K562 (cell line): ENCODE data around the gene PHOX2A. TPM values are rescaled to one million over a fixed set of nuclear protein-coding genes. Genes with fewer than 3 reads are reported as not detected.
A peak's percentile ranks its signal among the peaks of the same experiment; 100 is the strongest.

ENCODE experiments used
- ATF1 ChIP-seq, 2 experiments: fragments of 450-650 bp in 1 of 2; IDR thresholded peaks; 2 replicates each; pipeline ENCODE4 v1.6.1; 2016; ENCODE audit warnings: missing compliant biosample characterization in 1 of 2, missing genetic modification characterization in 1 of 2
- FIP1L1 ChIP-seq: fragments of 200-400 bp; formaldehyde crosslinking; IDR thresholded peaks from 2 replicates; pipeline ENCODE4 v1.6.1; 2018; ENCODE audit warnings: mild to moderate bottlenecking, low read depth, low read length; ENCODE audit not compliant: poor library complexity, severe bottlenecking
- RBM15 ChIP-seq: fragments of 200-400 bp; formaldehyde crosslinking; IDR thresholded peaks from 2 replicates; pipeline ENCODE4 v1.6.1; 2018; ENCODE audit warnings: mild to moderate bottlenecking, low read length, moderate library complexity; ENCODE audit not compliant: insufficient read depth
- ZBTB8A ChIP-seq: fragments of 450-650 bp; IDR thresholded peaks from 2 replicates; pipeline ENCODE4 v1.6.1; 2018; ENCODE audit warnings: mild to moderate bottlenecking, moderate library complexity; ENCODE audit not compliant: partially characterized antibody
- ZNF280A ChIP-seq: fragments of 450-650 bp; IDR thresholded peaks from 2 replicates; pipeline ENCODE4 v1.6.1; 2018; ENCODE audit warnings: mild to moderate bottlenecking, low read depth; ENCODE audit not compliant: partially characterized antibody
- ZNF778 ChIP-seq: fragments of 450-650 bp; formaldehyde crosslinking; IDR thresholded peaks from 2 replicates; pipeline ENCODE4 v1.4.0; 2020; ENCODE audit warnings: mild to moderate bottlenecking, moderate library complexity
- polyA plus RNA-seq, 8 experiments: library from polyadenylated mRNA; depleted of rRNA in 4 of 8; stranded (reverse) in 5 of 8; unstranded in 3 of 8; fragments of >200 nt; fragmentation: Nextera tagmentation in 2 of 8; fragmentation: Illumina TruSeq in 1 of 8; extraction: Ambion mirVana in 2 of 8; extraction: Trizol in 1 of 8; gene quantifications; 2 replicates each; pipeline versions ENCODE4 v1.2.1 to v1.2.3, GENCODE V29; 2011 to 2014; ENCODE audit warnings: inconsistent platforms in 1 of 8, missing spikeins in 1 of 8
- total RNA-seq, 7 experiments: library from RNA; depleted of rRNA in 6 of 7; stranded (reverse); fragments of >200 nt in 6 of 7; fragmentation: Illumina TruSeq in 2 of 7; extraction: Trizol in 2 of 7; gene quantifications; 2 replicates each; pipeline versions ENCODE4 v1.2.1 to v1.2.3, GENCODE V29; 2011 to 2021; ENCODE audit warnings: low replicate concordance in 1 of 7
- TF ChIP-seq, protein P1 (sequence below): sonication (generic); formaldehyde crosslinking; IDR thresholded peaks from 2 replicates; pipeline ENCODE4 v1.8.0; 2022; ENCODE audit warnings: missing genetic modification reagents, mild to moderate bottlenecking, moderate library complexity, borderline replicate concordance
- TF ChIP-seq, protein P2 (sequence below): fragments of 450-650 bp; IDR thresholded peaks from 2 replicates; pipeline ENCODE4 v1.6.1; 2016; ENCODE audit warnings: mild to moderate bottlenecking, moderate library complexity
- TF ChIP-seq, protein P3 (sequence below): sonication (generic); formaldehyde crosslinking; IDR thresholded peaks from 2 replicates; pipeline ENCODE4 v1.8.1; 2022; ENCODE audit warnings: missing genetic modification reagents

The PHOX2A gene
- total and polyA plus RNA-seq, 9 of the 15 experiments (the other 6 are each of a cell fraction or from before 2014, with no cell fraction given), result not detected

DNA sequence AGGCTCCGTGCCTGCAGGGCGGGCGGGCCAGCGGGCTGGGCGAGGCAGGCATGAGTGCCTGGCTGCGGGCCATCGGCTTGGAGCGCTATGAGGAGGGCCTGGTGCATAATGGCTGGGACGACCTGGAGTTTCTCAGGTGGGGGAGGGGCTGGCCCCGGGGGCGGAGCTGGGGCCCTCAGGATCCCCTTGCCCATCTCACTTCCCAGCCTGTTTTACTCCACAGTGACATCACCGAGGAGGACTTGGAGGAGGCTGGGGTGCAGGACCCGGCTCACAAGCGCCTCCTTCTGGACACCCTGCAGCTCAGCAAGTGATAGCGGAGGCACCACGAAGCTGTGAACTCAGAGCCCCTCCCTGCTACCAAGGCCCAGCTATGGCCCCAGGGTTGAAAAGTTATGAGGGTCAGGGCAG is 5.9 kb downstream of the PHOX2A start (continued):
- TF ChIP-seq, protein P1, sequence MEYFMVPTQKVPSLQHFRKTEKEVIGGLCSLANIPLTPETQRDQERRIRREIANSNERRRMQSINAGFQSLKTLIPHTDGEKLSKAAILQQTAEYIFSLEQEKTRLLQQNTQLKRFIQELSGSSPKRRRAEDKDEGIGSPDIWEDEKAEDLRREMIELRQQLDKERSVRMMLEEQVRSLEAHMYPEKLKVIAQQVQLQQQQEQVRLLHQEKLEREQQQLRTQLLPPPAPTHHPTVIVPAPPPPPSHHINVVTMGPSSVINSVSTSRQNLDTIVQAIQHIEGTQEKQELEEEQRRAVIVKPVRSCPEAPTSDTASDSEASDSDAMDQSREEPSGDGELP (CRISPR knock-in tag), result peak; percentile 45; the same call in 1 of the 2 replicates
- TF ChIP-seq ZNF280A (no peak), FIP1L1 (no peak), ZBTB8A (no peak), ATF1 (CRISPR knock-in tag; IDR thresholded peaks at IDR 0.05) (no peak), ATF1 (tag; IDR thresholded peaks at IDR 0.05) (no peak), ZNF778 (CRISPR knock-in tag) (no peak), RBM15 (no peak)
- TF ChIP-seq, protein P2, sequence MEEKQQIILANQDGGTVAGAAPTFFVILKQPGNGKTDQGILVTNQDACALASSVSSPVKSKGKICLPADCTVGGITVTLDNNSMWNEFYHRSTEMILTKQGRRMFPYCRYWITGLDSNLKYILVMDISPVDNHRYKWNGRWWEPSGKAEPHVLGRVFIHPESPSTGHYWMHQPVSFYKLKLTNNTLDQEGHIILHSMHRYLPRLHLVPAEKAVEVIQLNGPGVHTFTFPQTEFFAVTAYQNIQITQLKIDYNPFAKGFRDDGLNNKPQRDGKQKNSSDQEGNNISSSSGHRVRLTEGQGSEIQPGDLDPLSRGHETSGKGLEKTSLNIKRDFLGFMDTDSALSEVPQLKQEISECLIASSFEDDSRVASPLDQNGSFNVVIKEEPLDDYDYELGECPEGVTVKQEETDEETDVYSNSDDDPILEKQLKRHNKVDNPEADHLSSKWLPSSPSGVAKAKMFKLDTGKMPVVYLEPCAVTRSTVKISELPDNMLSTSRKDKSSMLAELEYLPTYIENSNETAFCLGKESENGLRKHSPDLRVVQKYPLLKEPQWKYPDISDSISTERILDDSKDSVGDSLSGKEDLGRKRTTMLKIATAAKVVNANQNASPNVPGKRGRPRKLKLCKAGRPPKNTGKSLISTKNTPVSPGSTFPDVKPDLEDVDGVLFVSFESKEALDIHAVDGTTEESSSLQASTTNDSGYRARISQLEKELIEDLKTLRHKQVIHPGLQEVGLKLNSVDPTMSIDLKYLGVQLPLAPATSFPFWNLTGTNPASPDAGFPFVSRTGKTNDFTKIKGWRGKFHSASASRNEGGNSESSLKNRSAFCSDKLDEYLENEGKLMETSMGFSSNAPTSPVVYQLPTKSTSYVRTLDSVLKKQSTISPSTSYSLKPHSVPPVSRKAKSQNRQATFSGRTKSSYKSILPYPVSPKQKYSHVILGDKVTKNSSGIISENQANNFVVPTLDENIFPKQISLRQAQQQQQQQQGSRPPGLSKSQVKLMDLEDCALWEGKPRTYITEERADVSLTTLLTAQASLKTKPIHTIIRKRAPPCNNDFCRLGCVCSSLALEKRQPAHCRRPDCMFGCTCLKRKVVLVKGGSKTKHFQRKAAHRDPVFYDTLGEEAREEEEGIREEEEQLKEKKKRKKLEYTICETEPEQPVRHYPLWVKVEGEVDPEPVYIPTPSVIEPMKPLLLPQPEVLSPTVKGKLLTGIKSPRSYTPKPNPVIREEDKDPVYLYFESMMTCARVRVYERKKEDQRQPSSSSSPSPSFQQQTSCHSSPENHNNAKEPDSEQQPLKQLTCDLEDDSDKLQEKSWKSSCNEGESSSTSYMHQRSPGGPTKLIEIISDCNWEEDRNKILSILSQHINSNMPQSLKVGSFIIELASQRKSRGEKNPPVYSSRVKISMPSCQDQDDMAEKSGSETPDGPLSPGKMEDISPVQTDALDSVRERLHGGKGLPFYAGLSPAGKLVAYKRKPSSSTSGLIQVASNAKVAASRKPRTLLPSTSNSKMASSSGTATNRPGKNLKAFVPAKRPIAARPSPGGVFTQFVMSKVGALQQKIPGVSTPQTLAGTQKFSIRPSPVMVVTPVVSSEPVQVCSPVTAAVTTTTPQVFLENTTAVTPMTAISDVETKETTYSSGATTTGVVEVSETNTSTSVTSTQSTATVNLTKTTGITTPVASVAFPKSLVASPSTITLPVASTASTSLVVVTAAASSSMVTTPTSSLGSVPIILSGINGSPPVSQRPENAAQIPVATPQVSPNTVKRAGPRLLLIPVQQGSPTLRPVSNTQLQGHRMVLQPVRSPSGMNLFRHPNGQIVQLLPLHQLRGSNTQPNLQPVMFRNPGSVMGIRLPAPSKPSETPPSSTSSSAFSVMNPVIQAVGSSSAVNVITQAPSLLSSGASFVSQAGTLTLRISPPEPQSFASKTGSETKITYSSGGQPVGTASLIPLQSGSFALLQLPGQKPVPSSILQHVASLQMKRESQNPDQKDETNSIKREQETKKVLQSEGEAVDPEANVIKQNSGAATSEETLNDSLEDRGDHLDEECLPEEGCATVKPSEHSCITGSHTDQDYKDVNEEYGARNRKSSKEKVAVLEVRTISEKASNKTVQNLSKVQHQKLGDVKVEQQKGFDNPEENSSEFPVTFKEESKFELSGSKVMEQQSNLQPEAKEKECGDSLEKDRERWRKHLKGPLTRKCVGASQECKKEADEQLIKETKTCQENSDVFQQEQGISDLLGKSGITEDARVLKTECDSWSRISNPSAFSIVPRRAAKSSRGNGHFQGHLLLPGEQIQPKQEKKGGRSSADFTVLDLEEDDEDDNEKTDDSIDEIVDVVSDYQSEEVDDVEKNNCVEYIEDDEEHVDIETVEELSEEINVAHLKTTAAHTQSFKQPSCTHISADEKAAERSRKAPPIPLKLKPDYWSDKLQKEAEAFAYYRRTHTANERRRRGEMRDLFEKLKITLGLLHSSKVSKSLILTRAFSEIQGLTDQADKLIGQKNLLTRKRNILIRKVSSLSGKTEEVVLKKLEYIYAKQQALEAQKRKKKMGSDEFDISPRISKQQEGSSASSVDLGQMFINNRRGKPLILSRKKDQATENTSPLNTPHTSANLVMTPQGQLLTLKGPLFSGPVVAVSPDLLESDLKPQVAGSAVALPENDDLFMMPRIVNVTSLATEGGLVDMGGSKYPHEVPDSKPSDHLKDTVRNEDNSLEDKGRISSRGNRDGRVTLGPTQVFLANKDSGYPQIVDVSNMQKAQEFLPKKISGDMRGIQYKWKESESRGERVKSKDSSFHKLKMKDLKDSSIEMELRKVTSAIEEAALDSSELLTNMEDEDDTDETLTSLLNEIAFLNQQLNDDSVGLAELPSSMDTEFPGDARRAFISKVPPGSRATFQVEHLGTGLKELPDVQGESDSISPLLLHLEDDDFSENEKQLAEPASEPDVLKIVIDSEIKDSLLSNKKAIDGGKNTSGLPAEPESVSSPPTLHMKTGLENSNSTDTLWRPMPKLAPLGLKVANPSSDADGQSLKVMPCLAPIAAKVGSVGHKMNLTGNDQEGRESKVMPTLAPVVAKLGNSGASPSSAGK, result no peak
- TF ChIP-seq, protein P3, sequence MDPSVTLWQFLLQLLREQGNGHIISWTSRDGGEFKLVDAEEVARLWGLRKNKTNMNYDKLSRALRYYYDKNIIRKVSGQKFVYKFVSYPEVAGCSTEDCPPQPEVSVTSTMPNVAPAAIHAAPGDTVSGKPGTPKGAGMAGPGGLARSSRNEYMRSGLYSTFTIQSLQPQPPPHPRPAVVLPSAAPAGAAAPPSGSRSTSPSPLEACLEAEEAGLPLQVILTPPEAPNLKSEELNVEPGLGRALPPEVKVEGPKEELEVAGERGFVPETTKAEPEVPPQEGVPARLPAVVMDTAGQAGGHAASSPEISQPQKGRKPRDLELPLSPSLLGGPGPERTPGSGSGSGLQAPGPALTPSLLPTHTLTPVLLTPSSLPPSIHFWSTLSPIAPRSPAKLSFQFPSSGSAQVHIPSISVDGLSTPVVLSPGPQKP (CRISPR knock-in tag), result no peak
